Measurements from ENCODE around the gene PHOX2A.
A peak's percentile ranks its signal among the peaks of the same experiment; 100 is the strongest.

Gene PHOX2A

DNA sequence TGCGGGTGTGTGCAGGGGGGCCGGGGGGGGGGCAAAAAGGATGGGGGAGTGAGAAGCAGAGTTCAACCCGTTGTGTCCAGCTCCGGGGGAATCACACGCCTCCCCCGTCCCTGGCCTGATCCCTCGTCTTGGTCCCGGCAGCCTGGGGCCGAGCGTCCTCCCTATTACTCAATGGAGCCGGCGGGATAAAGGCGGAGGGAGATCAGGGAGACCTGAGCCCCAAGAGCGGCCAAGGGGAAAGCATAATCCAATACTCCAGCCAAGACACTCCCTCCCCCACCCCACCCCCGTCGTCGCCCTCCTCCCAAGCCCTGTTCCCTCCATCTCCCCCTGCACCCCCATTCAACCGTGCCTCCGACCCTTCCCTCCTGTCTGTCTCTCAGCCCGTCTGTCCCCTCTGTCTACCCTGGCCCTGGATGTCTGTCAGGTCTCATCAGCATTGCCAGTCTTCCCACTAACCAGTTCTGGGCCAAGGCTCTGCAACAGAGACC is 2.6 kb downstream of the PHOX2A start:
- no peak for FAIRE-seq
- DNase-seq (ENCODE audit: insufficient read length, low spot score), result no peak
- TF ChIP-seq SPI1 (IDR thresholded peaks at IDR 0.05; ENCODE audit: low read depth, low read length) (no peak), POLR2AphosphoS5 (IDR thresholded peaks at IDR 0.05; ENCODE audit: low read depth, low read length) (no peak), TAF1 (IDR thresholded peaks at IDR 0.05; ENCODE audit: low read depth, low read length) (no peak), PAX5 (IDR thresholded peaks at IDR 0.05; ENCODE audit: insufficient read depth, low read length, severe bottlenecking) (no peak)

DNA sequence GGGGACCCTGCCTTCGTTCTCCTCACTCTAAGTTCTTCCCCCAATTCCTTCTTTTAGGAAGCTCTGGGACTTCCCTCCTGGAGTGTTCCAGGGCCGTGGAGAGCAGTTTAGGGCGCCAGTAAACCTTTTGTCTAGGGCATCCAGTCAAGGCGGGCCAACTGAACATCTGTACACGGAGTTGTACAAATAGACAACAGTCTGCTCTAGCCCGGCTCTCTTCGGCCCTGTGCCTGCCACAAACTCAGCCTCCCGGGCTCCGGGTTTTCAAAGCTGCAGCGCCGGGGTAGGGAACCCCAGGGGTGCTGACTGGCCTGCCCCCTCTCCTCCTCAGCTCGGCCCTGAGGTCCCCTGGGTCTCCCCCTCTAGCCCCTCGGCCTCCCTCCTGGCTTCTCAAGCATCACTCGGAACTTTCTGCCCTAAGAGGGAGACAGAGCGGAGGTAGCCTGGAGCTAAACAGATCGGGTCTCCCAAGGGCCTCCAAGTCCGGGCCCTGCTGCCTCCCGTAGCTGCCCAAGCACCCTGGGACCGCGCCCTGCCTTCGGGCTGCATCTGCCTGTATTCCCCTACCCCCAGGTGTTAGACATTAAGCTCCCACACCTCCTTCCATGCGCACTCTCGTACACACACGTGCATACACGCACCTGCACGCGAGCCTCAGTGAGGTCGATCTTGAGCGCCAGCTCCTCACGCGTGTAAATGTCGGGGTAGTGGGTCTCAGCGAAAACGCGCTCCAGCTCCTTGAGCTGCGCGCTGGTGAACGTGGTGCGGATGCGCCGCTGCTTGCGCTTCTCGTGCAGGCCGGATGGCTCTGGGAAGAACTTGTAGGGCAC is 3.3 kb downstream of the PHOX2A start:
- DNase-seq (ENCODE audit: insufficient read length, low spot score) (no peak), FAIRE-seq (peak; percentile 71)
- TF ChIP-seq SPI1 (IDR thresholded peaks at IDR 0.05; ENCODE audit: low read depth, low read length), result no peak
- TF ChIP-seq TAF1 (IDR thresholded peaks at IDR 0.05; ENCODE audit: low read depth, low read length), result no peak
- TF ChIP-seq POLR2A (IDR thresholded peaks at IDR 0.05; ENCODE audit: low read depth, low read length), result no peak
- no peak for TF ChIP-seq POLR2AphosphoS5 (IDR thresholded peaks at IDR 0.05; ENCODE audit: low read depth, low read length)
- no peak for TF ChIP-seq PAX5 (IDR thresholded peaks at IDR 0.05; ENCODE audit: insufficient read depth, low read length, severe bottlenecking)
- no peak for TF ChIP-seq POU2F2 (IDR thresholded peaks at IDR 0.05; ENCODE audit: low read depth, low read length)

DNA sequence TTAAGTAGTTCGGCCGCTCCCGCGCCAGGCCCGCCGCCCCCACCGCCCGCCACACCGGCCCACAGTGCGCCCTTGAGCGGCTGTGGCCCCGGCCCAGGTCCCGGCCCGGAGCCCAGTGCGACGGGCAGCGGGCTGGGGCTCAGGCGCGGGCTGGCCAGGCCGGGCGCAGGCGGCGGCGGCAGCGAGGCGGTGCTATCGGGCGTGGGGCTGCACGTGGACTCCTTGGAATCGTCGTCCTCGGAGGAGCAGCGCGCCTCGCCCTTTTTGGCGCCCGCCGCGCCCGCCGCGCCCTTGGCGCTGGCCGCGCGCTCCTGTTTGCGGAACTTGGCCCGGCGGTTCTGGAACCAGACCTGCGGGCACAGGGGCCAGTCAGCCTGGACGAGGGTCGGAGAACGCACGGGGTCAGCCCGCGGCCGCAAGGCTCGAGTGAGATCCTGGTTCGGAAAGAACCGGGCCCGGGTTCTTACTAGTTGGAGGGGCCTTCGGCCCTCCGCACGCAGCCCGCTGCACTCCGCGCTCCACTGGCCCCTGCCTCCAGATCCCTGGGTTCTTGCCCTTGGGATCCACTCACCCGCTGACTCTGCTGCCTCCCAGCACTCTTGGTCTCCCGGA is 4.0 kb downstream of the PHOX2A start:
- no peak for FAIRE-seq

DNA sequence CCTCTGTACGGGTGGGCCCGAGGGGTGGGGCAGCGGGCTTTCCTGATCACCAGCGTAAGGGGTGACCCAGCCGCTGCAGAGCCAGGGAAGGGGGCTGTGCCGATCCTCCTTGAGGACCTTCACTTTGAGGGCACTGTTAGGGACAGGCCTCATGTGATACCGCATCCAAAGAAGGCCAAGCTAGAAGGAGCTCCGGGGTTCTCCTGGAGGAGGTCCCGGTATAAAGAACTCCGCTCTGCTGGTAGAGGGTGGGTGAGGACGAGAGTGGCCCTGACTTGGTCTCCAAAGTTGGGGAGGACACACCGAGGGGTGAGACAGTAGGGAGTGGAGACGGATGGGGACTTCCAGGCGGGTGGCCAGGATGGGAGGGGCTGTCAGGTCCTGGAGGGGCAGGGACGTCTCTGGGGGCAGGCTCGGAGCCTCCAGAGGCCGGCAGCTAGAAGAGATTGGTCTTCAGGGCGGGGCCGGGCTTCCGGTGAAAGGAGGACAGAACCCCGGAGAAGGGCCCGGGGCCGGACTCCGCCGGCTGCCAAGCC is 4.6 kb downstream of the PHOX2A start:
- FAIRE-seq (no peak), DNase-seq (ENCODE audit: insufficient read length, low spot score) (no peak)
- peak; percentile 66; the same call in 1 of the 2 replicates for TF ChIP-seq POLR2AphosphoS5 (IDR thresholded peaks at IDR 0.05; ENCODE audit: low read depth, low read length)
- no peak for TF ChIP-seq PAX5 (IDR thresholded peaks at IDR 0.05; ENCODE audit: insufficient read depth, low read length, severe bottlenecking)
- no peak for TF ChIP-seq POLR2A (IDR thresholded peaks at IDR 0.05; ENCODE audit: low read depth, low read length)

More for the DNA sequence above, 4.0 kb downstream of the PHOX2A start:
- TF ChIP-seq PAX5 (IDR thresholded peaks at IDR 0.05; ENCODE audit: insufficient read depth, low read length, severe bottlenecking), result no peak
- DNase-seq (ENCODE audit: insufficient read length, low spot score), result no peak

- DNase-seq (ENCODE audit: insufficient read length, low spot score) (no peak), FAIRE-seq (no peak)
- TF ChIP-seq PAX5 (IDR thresholded peaks at IDR 0.05; ENCODE audit: insufficient read depth, low read length, severe bottlenecking) (no peak), POLR2A (IDR thresholded peaks at IDR 0.05; ENCODE audit: low read depth, low read length) (no peak), POU2F2 (IDR thresholded peaks at IDR 0.05; ENCODE audit: low read depth, low read length) (no peak), SPI1 (IDR thresholded peaks at IDR 0.05; ENCODE audit: low read depth, low read length) (no peak), POLR2AphosphoS5 (IDR thresholded peaks at IDR 0.05; ENCODE audit: low read depth, low read length) (no peak), TAF1 (IDR thresholded peaks at IDR 0.05; ENCODE audit: low read depth, low read length) (no peak)
Observed at GRCh38 chr11:72238492-72239312, 5.3 kb downstream of the PHOX2A start.

GRCh38 chr11:72238040-72238450 is 5.9 kb downstream of the PHOX2A start:
- TF ChIP-seq POU2F2 (IDR thresholded peaks at IDR 0.05; ENCODE audit: low read depth, low read length) (no peak; the same call in 1 of the 2 replicates), TAF1 (IDR thresholded peaks at IDR 0.05; ENCODE audit: low read depth, low read length) (no peak), PAX5 (IDR thresholded peaks at IDR 0.05; ENCODE audit: insufficient read depth, low read length, severe bottlenecking) (no peak), POLR2AphosphoS5 (IDR thresholded peaks at IDR 0.05; ENCODE audit: low read depth, low read length) (no peak), POLR2A (IDR thresholded peaks at IDR 0.05; ENCODE audit: low read depth, low read length) (no peak), SPI1 (IDR thresholded peaks at IDR 0.05; ENCODE audit: low read depth, low read length) (no peak)
- peak; percentile 97 for DNase-seq (ENCODE audit: insufficient read length, low spot score)
- peak; percentile 66 for FAIRE-seq

- no peak for DNase-seq (ENCODE audit: insufficient read length, low spot score)
- no peak for FAIRE-seq
- no peak for TF ChIP-seq PAX5 (IDR thresholded peaks at IDR 0.05; ENCODE audit: insufficient read depth, low read length, severe bottlenecking)
- TF ChIP-seq POLR2AphosphoS5 (IDR thresholded peaks at IDR 0.05; ENCODE audit: low read depth, low read length), result no peak
- TF ChIP-seq POLR2A (IDR thresholded peaks at IDR 0.05; ENCODE audit: low read depth, low read length), result no peak
- no peak for TF ChIP-seq POU2F2 (IDR thresholded peaks at IDR 0.05; ENCODE audit: low read depth, low read length)
- TF ChIP-seq SPI1 (IDR thresholded peaks at IDR 0.05; ENCODE audit: low read depth, low read length), result no peak
- no peak for TF ChIP-seq TAF1 (IDR thresholded peaks at IDR 0.05; ENCODE audit: low read depth, low read length)
Observed at GRCh38 chr11:72237112-72237931, 6.7 kb downstream of the PHOX2A start.

DNA sequence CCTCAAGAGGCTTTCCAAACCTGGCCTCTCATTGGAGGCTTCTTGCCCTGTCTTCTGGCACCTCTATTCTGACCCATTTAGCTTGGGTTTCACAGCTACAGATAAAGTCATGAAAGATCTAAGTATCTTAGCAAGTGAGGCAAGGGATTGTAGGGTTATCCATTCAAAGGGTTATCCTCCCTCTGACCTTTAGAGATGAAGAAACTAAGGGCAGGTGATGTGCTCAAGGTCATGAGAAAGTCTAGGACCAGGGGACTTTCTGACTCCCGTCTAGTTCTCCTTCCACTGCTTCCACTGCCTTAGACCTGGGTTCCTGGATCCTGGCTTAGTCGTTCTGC is 7.2 kb downstream of the PHOX2A start:
- FAIRE-seq (no peak), DNase-seq (ENCODE audit: insufficient read length, low spot score) (no peak)
- TF ChIP-seq POLR2AphosphoS5 (IDR thresholded peaks at IDR 0.05; ENCODE audit: low read depth, low read length) (no peak), TAF1 (IDR thresholded peaks at IDR 0.05; ENCODE audit: low read depth, low read length) (no peak), SPI1 (IDR thresholded peaks at IDR 0.05; ENCODE audit: low read depth, low read length) (no peak), POU2F2 (IDR thresholded peaks at IDR 0.05; ENCODE audit: low read depth, low read length) (no peak), PAX5 (IDR thresholded peaks at IDR 0.05; ENCODE audit: insufficient read depth, low read length, severe bottlenecking) (no peak), POLR2A (IDR thresholded peaks at IDR 0.05; ENCODE audit: low read depth, low read length) (no peak)

Measured in GM12891 (cell line).